ENCODE measurements around the gene HSD17B3. TPM values are rescaled to one million over a fixed set of nuclear protein-coding genes. Genes with fewer than 3 reads are reported as not detected.
"Not testable (repeated sequence)": the region's sequence is repeated elsewhere in the genome, so short reads cannot be mapped to it uniquely, and the experiment has no call there.

Gene HSD17B3
- total RNA-seq, 1 experiment from 2014 or later, result 0.37 TPM

DNA sequence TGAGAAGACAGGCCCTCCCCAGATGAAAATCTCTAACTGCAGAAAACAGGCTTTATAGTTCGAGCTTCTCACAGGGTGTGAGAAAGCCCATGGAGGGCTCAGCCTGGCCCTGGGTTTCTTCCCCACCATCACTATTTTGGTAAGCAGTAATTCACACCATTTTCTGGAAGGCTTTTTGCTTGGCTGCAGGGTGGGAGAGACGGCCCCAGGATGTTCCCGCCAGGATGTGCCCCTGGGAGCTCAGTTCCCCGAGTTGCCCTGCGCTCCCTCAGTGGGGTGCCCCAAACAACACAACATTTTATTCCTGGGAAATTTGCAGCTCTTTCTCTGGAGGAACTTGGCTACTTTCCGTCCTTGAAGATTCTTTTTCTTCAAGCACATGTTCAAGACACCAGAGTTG, 100.8 kb downstream of the HSD17B3 start:
- DNase-seq (ENCODE audit: low read depth), result no peak

DNA sequence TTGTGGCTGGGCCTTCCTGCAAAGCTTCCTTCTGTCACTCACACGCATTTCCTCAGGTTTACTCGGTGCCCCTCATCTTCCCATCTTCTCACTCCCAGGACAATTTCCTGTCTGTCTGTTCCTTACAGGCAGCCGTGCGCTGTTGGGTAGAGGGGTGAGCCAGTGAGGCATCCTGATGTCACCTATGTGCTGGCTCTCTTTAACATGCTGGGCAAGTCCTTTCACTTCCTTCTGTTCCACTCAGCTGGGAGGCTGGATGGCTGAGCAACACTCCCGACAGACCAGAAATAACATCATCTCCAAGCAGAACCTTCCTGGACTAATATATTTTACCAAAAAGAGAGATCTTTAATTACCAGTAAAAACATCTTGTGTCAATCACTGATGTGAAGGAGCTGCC, 103.0 kb downstream of the HSD17B3 start:
- peak; percentile 31 for DNase-seq (ENCODE audit: low read depth)

DNA sequence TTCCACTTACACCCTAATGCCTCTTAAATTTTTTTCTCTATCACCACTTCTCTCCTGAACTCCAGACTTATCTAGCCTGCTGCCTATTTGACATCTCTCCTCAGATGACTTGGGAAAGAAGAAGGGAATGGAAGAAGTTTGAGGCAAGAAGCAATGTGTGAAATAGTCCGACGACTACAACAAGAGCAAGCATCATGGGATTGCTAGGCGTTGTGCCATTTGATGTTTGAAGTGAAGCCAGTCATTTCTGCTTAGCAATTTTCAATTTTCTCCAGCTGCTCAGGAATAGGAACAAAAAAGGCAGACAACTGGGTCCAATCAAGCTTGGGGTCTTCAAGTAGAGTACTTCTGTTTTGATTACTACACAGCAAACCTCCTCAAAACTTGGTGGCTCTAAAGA, 106.4 kb downstream of the HSD17B3 start:
- DNase-seq (ENCODE audit: low read depth), result no peak

DNA sequence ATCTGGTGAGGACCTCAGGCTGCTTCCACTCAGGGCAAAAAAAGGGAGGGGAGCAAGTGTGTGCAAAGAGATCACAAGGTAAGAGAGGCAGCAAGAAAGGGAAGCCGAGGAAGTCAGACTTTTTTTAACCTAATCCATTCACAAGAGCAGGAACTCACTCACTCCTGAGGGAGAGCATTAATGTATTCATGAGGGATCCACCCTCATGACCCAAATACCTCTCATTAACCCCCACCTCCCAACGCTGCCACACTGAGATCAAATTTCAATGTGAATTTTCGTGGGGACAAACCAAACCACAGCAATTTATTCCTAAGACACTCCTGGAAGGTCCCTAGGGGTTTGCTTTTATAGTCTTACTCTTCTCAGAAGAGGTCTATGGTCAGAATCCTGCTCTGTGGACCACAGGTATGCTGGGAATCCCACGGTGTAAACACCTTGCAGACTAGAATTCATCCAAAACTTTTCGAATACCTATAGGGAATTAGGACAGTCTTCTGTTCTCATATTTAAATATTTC, 108.7 kb downstream of the HSD17B3 start:
- DNase-seq (ENCODE audit: low read depth), result no peak

DNA sequence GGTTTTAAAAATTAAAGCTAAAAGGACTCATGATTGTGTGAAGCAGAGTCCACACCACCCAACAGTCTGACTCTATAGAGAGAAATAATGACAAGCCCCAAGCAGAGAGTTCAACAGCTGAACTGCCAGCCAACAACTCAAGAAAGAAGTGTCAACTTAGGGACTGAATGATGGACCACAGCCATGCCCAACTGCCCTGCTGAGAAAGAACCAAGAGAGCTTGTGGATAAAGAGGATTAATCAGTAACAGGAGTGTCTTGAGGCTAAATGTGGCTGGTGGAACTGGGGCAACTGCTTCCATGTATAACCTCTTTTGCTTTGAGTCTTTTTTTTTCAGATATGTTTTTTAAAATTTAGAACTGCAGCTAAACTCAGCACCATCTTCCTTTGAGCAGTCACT, 109.3 kb downstream of the HSD17B3 start:
- DNase-seq (ENCODE audit: low read depth), result no peak

DNA sequence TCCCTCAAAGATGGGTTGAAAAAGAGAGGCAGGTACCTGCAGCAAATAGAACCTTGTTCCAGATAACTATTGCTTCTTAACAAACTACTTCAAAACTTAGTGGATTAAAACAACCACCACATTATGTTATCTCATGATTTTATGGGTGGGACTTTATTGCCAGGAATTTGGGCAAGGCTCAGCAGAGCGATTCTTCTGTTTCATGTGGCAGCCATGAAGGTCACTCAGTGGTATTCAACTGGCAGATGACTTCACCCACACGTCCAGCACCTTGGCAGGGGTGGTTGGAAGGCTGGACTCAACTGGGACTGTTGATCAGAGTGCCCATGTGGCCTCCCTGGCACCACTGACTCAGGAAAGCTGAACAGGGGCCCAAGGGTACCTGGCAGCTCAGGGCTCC, 112.0 kb downstream of the HSD17B3 start:
- no peak for DNase-seq (ENCODE audit: low read depth)

DNA sequence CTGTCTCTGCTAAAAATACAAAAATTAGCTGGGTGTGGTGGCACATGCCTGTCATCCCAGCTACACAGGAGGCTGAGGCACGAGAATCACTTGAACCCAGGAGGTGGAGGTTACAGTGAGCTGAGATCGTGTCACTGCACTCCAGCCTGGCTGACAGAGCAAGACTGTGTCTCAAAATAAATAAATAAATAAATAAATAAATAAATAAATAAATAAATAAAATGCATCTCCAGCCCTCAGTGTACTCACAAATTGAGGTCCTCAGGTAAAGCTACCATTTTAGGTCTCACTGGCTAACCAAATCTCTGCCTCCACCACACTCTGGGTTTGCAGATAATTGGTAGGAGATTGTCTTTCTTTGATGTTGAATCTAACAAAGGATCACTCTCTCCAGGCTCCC, 112.4 kb downstream of the HSD17B3 start:
- not testable (repeated sequence) for DNase-seq (ENCODE audit: low read depth)

DNA sequence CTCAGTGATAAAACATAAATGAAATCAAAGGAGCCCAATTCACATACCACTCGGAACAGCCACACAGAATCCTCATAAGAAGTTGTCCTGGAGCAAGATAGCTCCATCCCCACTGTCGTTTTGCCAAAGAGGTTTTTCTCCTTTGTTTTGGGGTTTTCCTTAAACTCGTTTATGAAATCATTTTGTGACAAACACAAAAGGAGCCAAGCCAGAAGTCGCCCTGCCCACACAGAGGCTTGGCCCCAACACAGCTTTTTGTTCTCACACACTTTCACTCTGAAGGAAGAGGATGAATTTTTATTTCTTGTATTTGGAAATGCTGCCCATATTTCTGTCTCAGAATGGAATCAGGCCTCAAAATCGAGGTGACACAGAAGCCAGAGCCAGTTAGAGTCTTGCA, 113.4 kb downstream of the HSD17B3 start:
- no peak for DNase-seq (ENCODE audit: low read depth)

DNA sequence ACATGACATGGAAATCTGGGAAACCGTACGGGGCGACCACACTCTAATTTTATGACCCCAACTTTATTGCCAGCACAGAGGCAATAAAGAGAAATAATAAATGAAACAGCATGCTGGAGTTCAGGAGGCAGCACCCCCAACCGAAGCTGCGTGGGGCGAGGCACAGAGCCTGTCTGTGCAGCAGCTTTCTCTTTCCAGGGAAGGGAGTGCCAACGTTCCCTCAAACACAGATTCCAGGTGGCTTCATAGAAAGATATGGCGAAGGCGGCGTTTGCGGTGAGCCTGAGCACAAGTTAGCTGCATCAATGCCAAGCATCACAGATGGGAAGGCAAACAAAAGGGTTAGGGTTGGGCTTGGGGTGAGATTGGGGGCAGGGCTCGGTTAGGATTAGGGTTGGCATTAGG, 114.8 kb downstream of the HSD17B3 start:
- no peak for DNase-seq (ENCODE audit: low read depth)

DNA sequence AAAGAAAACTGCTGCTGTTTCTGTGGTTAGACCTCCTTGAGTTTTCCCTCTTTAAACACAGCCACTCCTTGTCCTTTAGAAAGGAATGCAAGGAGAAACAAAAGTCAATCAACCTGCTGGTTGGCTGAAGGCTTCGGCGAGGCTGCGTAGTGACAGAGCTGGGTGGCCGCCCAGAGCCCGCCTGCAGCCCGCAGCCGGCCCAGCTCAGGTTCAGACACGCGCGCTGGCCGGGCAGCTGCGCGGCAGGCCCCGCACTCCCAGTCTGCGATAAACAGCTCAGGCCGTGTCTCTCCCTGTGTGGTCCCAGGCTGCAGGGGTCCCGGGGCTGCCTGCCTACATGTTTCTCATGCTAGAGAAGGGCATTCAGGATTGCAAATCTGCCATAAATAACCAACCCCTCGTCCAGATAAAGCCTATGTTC, 115.4 kb downstream of the HSD17B3 start:
- no peak for DNase-seq (ENCODE audit: low read depth)

DNA sequence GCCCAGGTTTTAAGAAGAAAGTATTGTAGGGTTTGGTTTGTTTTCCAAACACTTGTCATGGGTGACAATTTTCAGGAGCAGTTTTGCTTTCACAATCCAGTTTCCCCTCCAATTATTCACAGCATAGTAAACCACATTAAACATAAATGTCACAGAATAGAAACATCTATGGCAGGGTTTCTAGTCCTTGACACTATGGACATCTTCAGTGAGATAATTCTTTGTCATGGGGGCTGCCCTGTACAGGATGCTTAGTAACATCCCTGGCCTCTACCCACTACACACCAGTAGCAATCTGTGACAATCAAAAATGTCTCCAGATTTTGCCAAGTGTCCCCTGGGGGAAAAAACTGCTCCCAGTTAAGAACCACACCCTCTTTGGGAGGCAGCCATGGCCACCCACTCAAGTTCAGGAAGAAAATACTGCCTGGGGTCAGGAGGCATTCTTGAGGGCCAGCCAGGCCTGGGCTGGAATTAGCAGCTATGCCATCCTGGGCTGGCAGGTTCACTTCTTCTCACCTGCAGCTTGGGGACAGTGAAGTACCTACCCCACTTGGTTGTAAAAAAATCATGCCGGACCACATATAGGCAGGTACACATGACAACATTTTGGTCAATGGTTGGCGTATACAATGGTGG, 116.3 kb downstream of the HSD17B3 start:
- DNase-seq (ENCODE audit: low read depth), result no peak

Small RNA genes lying within 50 kb of the gene (small RNA-seq; reads per million reads assigned to genes)
- not detected for gene RNU6-1160P

Other genes with a start within 250 kb of the HSD17B3 start
- gene SLC35D2, start 81.5 kb upstream of the HSD17B3 start, total RNA-seq (2014; rRNA removed; shearing (Covaris generic)), result 27.1 and 35.0 TPM in 2 replicates
- gene ZNF367, start 116.2 kb upstream of the HSD17B3 start, total RNA-seq (2014; rRNA removed; shearing (Covaris generic)), result 21.2 and 21.6 TPM in 2 replicates
- gene HABP4, start 148.0 kb upstream of the HSD17B3 start, total RNA-seq (2014; rRNA removed; shearing (Covaris generic)), result 4.3 and 4.6 TPM in 2 replicates

Data from HT1080 (cell line).